HG02678 (cell line): ENCODE measurements around the gene CASP8AP2.
"Not testable (repeated sequence)": the region's sequence is repeated elsewhere in the genome, so short reads cannot be mapped to it uniquely, and the experiment has no call there.

Experiments used
- ATAC-seq: cut with Tn5 transposase; IDR thresholded peaks from one replicate; pipeline ENCODE4 v1.9.1; 2021; ENCODE audit warnings: mild to moderate bottlenecking, moderate library complexity; ENCODE audit not compliant: unreplicated experiment

Gene CASP8AP2

DNA sequence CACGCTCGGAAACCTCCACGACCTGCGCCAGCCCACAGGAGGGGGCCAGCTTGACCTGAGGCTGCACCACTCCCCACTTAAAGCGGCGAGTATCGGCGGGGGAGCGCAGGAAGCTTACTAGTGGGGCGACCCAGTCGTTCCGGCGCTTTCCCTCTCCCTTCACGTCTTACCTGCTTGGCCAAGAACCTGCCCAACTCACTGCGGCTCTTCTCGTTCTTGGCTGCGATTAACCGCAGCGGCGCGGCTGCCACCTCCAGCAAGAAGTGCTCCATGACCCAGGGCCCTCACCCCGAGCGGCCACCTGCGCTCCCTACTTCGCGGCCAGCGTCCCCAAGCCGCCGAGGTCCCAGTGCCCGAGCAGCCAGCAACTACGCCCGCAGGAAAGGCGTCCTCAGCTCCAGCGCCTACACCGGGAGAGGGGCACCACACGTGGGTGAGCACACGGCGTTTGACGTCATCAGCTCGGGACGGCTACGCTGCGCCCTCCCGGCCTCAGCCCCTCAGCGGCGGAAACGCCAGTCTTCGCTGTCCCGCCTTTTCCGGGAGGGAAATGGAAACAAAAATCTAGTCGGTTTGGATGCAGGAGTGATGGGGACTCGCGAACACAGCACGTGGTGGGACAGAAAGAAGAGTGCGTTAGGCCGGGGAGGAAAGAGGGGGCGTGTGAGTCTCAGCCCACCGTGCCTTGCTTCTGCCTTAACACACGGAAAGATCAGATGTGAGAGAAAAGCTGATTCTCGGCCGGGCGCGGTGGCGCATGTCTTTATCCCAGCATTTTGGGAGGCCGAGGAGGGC lies 10.1 kb upstream of the CASP8AP2 start, which contains the start of gene MDN1:
MDN1 (minus strand) TSS at position 459 of the 795 bp plus-strand sequence; CDS start at position 272, 187 bp downstream.
- ATAC-seq = peak; percentile 97

DNA sequence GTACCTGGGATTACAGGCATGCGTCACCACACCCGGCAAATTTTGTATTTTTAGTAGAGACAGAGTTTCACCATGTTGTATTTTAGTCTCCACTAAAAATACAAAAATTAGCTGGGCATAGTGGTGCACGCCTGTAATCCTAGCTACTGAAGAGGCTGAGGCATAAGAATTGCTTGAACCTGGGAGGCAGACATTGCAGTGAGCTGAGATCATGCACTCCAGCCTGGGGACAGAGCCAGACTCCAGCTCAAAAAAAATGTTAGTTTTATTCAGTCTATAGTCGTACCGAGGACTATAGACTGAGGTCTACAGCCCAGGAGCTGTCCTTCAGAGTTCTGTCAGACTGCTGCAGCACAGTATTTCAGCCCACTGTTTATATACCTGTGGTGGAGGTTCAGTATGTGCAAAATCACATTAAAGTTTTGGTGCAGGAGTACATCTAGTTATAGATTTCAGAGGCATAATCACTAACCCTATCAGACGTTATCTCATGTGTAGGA lies 3.6 kb upstream of the CASP8AP2 start:
- ATAC-seq = no peak

DNA sequence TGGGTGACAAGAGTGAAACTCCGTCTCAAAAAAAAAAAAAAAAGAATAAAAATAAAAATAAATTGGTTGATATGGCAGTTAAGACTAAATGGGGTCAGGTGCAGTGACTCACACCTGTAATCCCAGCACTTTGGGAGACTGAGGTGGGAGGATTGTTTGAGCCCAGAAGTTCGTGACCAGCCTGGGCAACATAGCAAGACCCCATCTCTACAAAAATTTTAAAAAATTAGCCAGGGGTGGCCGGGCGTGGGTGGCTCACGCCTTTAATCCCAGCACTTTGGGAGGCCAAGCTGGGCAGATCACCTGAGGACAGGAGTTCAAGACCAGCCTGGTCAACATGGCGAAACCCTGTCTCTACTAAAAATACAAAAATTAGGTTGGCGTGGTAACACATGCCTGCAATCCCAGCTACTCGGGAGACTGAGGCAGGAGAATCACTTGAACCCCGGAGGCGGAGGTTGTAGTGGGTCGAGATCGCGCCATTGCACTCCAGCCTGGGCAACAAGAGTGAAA lies 1.1 kb upstream of the CASP8AP2 start:
- ATAC-seq = not testable (repeated sequence)

DNA sequence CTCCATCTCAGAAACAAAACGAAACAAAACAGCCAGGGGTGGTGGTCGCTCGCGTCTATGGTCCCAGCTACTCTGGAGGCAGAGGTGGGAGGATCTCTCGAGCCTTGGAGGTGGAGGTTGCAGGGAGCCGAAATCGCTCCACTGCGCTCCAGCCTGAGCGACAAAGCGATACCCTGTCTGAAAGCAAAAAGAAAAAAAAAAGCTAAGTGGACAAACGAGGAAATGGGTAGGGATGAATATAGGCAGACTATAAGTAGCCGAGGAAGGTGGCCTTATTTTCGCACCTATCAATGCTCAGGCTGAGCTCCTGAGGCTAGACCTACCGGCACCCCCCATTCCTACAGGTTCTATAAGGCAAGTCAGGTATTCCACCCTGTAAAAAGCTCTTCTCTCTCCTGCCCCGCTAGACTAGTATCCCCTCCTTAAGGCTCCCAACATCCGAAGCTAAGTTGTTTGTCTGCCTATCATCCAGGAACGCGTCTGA lies 650 bp upstream of the CASP8AP2 start:
- ATAC-seq = peak; percentile 31

DNA sequence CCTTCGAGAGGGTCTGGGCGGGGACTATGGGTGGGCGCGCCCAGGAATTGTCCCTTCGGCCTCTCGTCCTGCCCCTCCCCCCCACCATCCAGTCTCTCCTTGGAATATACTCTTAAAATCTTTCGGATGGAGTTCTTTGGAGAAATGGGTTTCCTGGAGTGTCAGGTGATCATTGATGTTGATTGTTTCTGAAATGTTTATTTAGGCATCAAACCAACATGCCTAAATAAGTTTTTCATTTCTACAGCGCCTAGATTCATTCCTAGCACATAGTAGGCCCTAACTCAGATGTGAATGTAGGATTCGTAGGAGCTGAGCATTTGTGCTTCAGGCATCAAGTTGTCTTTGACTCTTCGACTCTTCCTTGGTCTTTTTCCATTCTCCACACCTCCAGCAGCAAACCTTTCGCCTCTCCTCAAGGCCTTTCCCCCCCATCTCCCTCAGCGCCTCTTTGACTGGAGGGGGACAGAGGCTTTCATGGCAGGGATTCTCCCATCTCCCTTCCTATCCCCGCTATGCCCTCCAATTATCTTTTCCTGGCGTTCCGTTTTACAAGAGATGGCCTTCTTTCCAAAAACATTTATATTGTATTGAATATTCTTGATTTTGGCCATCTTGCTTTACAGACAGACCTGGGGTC lies 610 bp downstream of the CASP8AP2 start:
- ATAC-seq = no peak

DNA sequence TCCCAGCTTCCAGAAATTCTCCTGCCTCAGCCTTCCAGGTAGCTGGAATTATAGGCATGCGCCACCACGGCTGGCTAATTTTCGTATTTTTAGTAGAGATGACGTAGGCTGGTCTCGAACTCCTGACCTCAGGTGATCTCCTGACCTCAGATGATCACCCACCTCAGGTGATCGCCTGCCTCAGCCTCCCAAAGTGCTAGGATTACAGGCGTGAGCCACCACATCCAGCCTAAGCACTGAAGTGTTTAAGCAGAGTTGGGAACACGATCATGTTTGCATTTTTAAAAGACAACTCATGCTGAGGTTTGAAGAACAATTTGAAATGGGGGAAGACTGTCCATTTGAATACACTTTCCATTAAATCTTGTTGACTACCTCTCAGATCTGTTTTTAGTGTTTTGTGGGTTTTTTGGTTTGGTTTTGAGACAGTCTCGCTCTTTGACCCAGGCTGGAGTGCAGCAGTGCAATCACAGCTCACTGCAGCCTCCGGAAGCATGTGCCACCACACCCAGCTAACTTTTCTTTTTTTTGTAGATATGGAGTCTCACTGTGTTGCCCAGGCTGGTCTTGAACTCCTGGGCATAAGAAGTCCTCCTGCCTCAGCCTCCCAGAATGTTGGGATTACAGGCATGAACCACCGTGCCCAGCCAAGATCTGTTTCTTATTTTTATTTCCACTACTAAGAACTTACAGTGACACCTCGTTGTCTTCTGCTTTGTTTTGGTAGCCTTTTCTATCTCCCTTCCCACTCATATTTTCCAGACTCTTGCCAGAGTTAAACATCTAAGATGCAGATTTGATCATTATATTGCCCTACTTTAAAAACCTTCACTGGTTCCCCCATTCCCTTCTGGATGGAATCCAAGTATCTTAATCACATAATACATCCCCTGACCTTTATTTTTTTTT lies 5.5 kb downstream of the CASP8AP2 start:
- ATAC-seq = peak; percentile 98

GRCh38 chr6:89836639-89837222 lies 7.1 kb downstream of the CASP8AP2 start:
- ATAC-seq = no peak

- ATAC-seq = no peak
Measured at GRCh38 chr6:89840538-89840937, 10.9 kb downstream of the CASP8AP2 start.

DNA sequence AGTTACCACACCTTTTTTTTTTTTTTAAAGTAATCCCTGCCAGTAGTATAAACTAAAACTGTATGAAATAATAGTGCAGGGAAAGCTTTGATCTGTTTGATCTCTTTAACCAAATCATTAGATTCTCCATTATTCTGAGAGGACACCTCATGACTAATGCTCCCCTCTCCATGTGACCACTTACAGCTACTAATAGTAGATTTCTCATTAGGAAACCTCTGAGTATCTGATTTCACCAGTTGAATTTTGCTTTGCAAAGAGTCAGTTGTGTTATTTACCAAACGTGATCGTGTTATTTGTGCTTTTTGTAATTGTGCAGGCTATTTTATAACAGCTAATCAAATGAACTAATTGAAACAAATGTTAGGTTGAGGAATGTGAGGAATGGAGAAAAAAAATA lies 12.5 kb downstream of the CASP8AP2 start:
- ATAC-seq = no peak

GRCh38 chr6:89843070-89843469 lies 13.4 kb downstream of the CASP8AP2 start:
- ATAC-seq = no peak

DNA sequence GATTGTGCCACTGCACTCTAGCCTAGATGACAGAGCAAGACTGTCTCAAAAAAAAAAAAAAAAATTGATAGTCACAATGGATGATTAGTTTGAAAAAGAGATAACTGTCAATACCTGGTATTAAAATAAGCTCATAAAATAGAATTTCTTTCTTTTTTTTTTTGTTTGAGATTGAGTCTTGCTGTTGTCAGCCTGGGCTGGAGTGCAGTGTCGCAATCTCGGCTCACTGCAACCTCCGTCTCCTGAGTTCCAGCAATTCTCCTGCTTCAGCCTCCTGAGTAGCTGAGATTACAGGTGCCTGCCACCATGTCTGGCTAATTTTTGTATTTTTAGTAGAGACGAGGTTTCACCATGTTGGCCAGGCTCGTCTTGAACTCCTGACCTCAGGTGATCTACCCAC lies 17.8 kb downstream of the CASP8AP2 start:
- not testable (repeated sequence) for ATAC-seq

DNA sequence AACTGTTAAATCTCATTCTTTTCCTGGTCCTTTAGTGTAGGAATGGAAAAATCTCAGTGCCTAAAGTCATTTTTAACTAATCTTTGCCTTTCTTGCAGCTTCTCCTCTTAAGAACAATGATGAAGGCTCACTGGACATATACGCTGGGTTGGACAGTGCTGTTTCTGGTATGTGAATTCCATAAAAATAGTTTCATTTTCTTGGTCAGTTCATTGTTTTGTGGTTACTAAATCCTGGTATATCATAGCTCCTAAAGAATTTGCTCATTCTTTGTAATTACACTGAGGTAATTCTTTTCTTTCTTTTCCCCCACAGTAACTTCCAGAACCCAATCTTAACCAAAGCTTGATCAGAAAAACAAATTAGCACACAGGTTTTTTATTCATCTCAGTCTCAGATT lies 23.4 kb downstream of the CASP8AP2 start:
- no peak for ATAC-seq

- no peak for ATAC-seq
Measured at GRCh38 chr6:89858041-89858440, 28.4 kb downstream of the CASP8AP2 start.

GRCh38 chr6:89859744-89860143 lies 30.1 kb downstream of the CASP8AP2 start:
- ATAC-seq = no peak

DNA sequence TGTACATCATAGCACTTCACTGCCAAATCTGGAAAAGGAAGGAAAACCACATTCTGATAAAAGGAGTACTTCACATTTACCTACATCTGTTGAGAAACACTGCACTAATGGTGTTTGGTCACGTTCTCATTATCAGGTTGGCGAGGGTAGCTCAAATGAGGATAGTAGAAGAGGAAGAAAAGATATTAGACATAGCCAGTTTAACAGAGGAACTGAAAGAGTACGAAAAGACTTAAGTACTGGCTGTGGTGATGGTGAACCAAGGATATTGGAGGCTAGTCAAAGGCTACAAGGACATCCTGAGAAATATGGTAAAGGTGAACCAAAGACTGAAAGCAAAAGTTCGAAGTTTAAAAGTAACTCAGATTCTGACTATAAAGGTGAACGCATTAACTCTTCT lies 32.6 kb downstream of the CASP8AP2 start:
- no peak for ATAC-seq

- no peak for ATAC-seq
Measured at GRCh38 chr6:89862698-89863097, 33.0 kb downstream of the CASP8AP2 start.

DNA sequence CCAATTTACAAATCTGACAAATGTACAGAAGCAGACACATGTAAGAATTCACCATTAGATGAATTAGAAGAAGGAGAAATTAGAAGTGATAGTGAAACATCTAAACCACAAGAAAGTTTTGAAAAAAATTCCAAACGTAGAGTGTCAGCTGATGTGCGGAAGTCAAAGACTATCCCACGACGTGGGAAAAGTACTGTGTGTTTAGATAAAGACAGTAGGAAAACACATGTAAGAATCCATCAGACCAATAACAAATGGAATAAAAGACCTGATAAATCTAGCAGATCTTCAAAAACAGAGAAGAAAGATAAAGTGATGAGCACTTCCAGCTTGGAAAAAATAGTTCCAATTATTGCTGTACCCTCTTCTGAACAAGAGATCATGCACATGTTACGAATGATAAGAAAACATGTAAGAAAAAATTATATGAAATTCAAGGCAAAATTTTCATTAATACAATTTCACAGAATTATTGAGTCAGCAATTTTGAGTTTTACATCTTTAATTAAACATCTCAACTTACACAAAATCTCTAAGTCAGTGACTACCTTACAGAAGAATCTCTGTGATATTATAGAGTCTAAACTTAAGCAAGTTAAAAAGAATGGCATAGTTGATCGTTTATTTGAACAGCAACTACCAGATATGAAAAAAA lies 36.5 kb downstream of the CASP8AP2 start:
- ATAC-seq = no peak

- ATAC-seq = no peak
Measured at GRCh38 chr6:89873721-89874120, 44.0 kb downstream of the CASP8AP2 start.

GRCh38 chr6:89874438-89874837 lies 44.8 kb downstream of the CASP8AP2 start:
- ATAC-seq = no peak
